Suprapubic skin (tissue), 4 donors: ENCODE results near the gene UMAD1.

Source experiments
- CTCF ChIP-seq, 2 donors: fragments of 200-600 bp in 1 of 2; fragments of 450-650 bp in 1 of 2; sonication (generic) in 1 of 2; IDR thresholded peaks; one replicate each; pipeline ENCODE4 v1.5.1; 2016 to 2019; ENCODE audit warnings: antibody characterized with exemption in 2 of 2, mild to moderate bottlenecking in 1 of 2, moderate library complexity in 1 of 2
- EP300 ChIP-seq: sonication (generic); formaldehyde crosslinking; IDR thresholded peaks from one replicate; pipeline ENCODE4 v1.6.1; 2017; ENCODE audit warnings: antibody characterized with exemption
- POLR2A ChIP-seq, 2 donors: fragments of 450-650 bp; IDR thresholded peaks; one replicate each; pipeline ENCODE4 v1.6.1; 2017; ENCODE audit warnings: antibody characterized with exemption in 2 of 2, mild to moderate bottlenecking in 2 of 2, moderate library complexity in 2 of 2
- POLR2AphosphoS5 ChIP-seq, 3 donors: sonication (generic); formaldehyde crosslinking; IDR thresholded peaks; one replicate each; pipeline ENCODE4 v1.6.1; 2017; ENCODE audit warnings: antibody characterized with exemption in 3 of 3

- TF ChIP-seq CTCF (IDR thresholded peaks at IDR 0.05) (no peak), POLR2A (IDR thresholded peaks at IDR 0.05) (no peak), EP300 (no peak), POLR2AphosphoS5 (IDR thresholded peaks at IDR 0.05) (no peak)
These were observed 53.3 kb downstream of the UMAD1 start for GRCh38 chr7:7693881-7694280.
